HG02763 (cell line): Measurements from ENCODE around the gene RUNX2.

Experiments
- ATAC-seq: cut with Tn5 transposase; IDR thresholded peaks from one replicate; pipeline ENCODE4 v1.9.1; 2021; ENCODE audit warnings: mild to moderate bottlenecking, moderate library complexity; ENCODE audit not compliant: unreplicated experiment

RUNX2 gene

DNA sequence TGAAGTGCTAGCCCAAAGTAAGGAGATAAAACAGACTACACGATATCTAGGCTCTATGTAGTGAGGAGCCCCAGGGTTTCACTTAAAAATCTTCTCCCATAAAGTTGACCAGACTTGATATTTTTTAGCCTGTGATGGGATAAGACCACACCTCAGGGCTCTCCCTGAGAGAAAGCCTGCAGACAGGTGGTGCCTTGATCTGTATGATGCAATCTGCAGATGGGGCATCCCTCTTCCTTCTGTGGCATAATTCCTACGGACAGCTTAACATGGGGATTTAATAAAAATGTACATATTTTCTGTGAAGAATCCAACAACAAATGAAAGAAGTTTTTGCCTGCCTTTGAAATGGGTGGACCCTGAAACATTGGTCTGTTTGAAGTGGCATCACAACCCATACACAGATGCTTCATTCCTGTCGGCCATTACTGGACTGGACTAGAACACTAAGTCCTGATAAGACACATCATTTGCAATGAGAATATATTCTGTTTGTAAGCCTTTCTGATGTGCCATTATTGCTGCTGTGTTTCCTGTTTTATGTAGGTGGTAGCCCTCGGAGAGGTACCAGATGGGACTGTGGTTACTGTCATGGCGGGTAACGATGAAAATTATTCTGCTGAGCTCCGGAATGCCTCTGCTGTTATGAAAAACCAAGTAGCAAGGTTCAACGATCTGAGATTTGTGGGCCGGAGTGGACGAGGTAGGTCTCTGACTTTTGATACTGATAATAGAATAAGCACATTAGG is 103.4 kb downstream of the RUNX2 start:
- no peak for ATAC-seq

DNA sequence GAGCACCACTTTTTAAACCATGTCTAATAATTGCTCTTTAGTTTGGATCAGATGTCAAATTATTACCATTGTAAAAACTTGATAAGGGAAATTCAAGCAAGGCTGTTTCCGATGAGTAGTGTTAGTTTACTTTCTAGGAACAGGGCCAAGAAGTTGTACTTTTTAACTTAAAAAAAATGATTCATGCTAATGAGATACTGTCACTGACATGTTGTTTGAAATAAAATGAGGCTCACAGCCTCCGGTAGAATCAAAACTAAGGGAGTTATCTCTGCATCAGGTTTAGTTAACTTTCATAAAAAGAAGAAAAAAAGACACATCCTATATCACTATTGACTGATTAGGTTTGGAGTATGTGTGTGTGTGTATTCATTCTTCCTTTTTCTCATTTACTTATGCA is 104.8 kb downstream of the RUNX2 start:
- ATAC-seq = no peak

DNA sequence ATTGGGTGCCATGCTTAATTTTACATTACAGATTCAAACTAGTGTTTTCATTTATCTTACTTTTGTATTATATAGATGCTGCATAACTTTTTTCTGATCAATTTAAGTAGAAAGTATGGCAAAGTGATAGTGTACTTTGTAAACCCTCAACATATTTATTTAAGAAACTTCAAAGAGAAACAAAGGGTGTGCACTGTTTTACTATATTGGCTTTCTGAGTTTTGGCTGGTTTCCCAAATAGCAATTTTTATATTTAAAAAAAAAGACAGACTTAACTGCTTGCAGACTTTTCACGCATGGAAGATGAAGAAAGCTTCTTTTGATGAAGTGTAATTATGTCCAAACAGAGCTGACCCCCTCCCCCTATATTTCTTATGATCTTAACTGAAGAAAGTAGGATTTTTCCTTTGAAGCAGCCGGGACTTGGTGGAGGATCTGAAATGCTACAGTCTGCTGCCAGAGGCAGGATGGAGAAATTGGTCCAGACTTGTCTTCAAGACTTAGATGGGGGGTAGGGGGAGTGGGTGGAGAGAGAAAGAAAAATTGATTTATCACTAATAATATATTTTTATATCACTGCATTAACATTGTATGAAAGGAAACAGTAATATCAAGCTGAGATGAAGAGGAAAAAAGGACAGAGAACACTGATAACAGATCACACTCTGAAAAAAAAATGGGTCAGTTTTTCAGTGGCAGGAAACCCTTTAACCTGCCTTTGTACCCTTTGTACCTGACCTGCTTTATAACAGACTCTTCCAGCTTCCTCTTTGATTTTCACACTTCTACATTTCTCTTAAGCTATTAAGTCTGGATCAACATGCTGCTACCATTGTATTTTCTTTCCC is 105.6 kb downstream of the RUNX2 start:
- ATAC-seq = no peak

DNA sequence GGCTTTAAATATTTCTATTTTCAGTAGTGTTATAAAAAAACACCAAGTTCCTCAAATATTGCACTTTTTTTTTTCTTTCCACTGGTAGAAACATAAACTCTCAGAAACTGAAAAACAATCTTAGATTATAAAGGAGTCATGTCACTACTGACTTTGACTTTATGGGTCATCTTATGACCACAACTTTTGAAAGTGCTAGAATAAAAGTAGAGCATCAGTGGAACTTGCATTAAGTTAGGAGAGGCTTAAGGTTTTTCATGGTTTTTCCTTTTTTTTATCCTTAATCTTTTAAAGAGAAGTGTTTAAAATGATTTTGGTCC is 106.2 kb downstream of the RUNX2 start:
- ATAC-seq = no peak

DNA sequence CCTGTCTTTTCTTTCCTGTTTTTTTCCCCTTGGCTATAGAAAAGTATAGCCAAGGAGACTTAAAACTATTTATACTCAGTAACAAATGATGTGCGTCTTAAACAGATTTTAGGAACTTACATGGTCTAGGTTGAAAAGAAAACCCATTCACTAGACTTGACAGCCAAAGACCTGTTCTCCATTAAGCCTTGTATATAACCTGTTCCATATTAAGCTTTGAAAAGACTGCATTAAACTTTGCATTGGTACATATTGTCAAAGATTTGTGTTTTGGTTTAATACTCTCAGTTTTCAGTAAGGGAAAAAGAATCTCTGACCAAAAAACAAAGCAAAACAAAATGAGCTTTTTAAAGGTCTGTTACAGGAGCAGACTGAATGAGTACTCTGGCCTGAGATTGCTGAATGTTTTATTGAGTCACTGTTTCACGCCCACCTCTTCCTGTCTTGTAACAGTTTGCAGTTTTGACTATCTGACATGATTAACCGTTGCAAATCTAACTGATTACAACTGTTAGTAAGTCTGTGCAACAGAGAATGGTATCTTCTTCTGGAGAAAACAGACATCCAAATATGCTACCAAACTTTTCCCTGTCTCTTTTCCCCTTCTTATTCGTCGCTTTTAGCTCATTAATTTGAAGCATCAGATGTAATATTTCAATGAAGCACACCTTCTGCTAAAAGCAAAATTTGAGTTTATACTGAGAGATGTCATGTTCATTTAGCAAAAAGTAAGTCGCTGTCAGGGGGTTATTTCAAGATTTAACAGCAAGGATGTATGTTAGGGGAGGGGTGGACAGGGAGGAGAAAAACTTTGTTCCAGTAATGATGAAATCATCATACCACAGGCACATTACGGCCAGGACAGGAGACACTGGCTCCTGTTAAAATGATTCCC is 108.7 kb downstream of the RUNX2 start:
- no peak for ATAC-seq

DNA sequence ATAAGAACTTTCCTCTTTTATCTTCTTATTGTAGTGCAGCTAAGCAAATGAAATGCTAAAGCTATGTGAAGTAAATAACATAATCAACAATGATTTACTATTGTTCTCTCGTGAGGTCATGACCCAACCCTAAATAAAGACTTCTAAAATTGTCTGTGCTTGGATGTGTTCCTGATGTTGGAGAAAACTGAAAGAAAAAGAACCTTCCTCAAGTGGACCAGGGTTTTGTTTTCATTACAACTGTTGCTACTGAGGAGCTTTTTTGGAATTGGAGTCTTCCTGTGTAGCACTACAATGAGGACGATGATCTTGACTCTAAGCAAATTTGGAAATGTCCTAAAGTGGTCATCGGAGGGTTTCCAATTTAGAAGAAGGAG is 109.3 kb downstream of the RUNX2 start:
- no peak for ATAC-seq

DNA sequence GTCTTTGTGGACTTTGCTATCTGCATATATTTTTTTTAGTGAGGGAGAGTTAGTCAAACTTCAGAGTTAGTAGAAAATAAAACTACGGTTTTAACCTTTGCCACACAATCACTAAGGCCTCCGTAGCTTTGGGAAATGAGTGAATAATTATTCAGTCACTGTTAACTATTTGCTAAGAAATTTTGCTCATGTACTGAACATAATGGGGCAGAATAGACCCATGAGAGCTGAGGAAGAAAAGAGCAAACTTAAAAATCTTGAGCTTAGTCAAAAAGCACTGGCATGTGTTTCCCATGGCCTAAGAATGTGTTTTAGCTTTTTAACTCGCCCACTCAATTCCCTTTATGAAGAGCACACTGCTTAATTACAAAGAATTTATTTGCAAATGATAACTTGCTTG is 110.0 kb downstream of the RUNX2 start:
- ATAC-seq = no peak

DNA sequence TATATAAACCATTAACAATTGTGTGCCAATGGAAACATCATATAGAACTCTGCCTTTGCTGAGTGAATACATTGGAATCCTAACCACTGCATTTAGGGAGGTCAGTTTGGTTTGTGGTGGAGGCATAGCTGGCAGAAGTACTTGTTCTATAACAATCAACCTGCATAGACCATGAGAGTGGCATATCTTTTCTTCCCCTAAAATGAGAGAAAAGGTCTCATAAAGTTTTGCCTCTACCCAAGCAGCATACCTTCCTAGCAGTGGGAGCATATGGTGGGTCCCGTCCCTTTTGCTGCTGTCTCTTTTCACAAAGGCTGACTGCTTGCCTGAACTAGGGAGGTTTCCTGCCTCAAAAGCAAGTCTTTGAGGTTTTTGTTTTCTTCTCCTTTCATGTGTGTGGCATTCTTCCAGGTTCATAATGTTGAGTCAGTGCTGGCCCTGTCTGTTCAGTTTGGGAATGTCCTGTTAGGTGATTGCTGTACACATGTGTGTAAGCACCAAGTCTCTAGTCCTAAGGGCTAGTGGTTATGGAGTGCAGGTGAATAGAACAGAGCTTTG is 110.8 kb downstream of the RUNX2 start:
- ATAC-seq = no peak

DNA sequence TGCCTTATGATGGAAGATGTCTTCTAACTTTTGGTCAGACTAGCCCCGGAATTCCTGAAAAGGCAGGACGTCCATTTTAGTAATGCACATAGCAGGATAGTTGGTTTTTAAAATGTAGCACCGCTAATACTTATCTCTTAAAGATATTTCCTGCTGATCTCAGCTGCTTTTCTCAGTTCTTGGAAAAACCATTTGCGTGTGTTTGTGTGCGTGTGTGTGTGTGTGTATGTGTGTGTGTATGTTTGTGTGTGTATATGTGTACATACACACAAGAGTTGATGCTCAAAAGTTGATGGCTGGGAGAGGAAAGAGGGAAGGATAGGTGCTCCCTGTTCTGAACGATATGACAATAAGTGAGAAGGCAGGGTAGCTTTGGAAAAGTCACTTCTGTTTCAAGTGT is 111.3 kb downstream of the RUNX2 start:
- no peak for ATAC-seq

DNA sequence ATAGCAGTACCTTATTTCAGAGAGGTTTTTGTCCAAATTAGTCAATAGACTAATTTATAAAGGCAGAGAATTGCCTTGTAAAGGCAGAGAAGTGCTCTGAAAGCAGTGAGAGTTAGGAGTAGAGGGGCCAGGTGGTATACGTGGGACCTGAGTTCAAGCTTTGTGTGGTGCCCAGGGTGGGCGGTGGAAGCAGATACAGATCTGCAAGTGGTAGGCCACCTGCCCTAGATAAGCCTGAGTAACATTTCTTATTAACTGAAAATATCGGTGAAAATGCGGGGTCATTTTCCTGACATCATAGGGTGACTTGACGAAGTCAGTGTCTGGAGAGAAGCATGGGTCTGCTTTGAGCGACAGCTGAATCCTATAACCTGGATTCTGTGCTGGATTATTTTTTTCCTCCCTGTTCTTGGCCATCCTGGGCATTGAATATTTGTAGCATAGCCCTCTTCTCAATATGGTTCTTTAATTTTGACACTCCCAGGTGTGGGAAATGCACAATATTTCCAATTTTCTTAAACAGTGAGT is 111.8 kb downstream of the RUNX2 start:
- ATAC-seq = no peak

DNA sequence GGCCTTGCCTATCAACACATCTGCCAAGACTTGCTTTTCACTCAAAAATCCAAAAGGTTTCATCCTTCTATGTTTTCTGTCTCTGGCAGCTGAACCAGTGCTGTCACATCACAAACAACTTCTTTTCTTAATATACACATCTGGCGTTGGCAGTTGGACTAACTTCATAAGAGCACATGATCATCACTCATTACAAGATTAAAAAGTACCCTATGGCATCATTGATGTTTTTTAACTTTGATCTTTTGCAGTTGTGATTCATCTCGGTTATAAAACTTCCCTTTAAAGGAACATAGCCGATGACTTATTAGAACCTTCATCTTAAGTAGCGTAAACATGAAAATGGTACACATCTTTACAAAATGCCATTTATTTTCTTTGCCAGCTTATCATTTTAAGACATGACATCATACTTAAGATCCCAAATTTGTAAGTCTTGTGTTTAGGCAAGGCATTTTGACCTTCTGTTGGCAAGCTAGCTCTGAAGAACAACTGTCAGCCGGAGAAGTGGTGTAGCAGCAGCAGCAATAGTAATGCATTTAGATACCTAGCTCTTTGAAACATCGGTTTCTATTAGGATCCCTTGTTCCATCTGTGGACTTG is 113.8 kb downstream of the RUNX2 start:
- ATAC-seq = no peak

DNA sequence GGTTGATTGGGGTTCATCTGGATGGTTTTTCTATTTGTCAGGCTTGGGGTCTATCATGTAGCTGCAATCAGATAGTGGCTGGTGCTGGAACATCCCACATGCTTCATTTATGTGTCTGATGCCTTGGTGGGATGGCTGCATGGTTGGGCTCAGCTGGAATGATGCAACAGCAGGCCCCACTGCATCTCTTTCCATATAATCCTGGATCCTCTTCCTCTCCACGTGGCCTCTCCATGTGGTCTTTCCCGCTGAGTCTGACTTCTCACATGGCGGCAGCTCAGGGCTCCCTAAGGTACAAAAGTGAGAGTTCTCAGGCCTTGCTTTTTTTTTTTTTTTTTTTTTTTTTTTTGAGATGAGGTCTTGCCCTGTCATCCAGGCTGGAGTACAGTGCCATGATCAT is 114.6 kb downstream of the RUNX2 start:
- no peak for ATAC-seq

DNA sequence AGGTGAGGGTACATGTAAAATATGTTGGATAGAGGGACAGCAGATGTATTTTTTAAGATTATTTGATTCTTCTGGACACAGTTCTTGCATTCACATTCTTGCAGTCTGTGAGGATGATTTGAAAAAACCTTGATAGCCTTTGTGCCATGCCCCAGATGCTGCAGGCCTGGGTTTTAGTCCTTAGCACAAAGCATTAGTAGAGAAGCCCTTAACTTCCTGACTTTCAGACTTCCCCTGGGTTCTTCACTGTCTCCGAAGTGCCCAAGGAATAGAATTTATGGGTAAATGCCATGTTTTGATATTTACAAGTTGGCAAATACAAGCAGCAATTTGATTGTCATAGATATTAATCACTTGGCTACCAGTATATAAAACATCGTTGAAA is 117.2 kb downstream of the RUNX2 start:
- ATAC-seq = no peak

DNA sequence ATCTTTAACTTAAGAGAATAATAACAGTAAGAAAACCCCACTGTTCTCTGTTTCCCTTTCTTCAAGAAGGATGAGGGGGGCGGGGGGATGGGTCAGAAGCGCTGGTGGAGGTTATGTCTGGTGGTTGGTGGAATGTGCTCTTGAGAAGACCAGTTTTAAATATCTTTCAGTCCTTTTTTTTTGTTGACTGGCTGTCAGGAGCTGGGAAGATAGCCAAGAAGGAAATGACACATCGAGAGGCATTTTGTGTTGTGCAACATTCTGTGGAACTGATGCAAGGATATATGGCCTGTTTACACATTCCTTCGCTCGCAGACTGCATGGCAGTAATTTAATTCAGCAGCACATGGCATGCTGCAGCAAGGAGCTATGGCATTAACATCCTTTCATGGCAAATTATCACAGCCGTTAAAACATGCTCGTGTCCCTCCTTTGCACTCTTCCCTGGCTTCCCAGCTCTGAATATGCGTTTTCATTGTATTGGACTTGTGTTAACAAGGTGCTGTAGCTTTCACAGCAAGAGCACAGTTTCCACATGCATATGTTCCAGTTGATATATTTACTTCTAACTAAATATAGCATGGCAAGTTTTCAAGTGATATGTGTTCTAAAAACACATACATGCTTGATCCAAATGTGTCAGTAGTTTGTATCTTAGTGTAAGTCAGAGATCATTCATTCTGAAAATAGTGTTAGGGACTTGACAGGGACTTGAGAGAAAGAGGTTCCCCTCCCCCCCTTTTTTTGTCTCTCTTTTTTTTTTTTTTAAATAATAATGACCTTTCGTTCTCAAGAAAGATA is 117.8 kb downstream of the RUNX2 start:
- ATAC-seq = no peak

DNA sequence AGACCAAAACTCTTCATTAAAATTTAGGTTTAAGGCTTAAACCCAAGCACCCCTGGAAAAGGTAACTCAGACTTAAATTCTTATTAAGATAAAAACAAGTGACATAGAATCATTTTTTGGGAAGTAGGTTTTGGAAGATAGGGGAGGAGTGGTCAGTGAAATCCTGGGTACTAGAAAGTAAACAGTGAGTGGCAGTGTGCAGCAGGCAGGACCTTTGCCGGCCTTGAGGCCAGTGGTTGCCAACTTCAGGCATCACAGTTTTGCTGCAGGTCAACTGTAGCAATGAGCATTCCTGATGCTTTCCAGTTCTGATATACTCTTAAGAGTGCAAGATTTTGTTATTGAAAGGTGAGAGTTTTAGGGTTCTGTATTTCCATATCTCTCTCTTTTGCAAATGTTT is 118.9 kb downstream of the RUNX2 start:
- no peak for ATAC-seq

DNA sequence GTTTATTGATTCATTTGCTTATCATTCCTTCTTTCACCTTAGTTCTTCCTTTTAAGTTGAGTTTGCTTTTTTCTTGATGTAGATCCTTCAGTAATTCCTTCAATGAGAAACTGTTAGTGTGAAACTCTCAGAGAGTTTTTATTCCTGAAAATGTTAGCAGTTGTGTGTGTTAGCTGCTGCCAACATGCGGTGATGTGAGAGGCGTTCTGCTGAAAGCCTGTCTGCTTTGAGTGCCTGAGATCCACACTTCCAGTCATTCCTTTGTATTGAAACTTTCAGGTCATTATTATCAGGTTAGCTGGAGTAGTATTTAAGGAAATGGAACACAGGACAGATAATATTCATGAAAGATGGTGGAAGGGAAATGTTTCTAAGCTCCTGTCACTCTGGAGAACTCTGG is 119.6 kb downstream of the RUNX2 start:
- ATAC-seq = no peak

DNA sequence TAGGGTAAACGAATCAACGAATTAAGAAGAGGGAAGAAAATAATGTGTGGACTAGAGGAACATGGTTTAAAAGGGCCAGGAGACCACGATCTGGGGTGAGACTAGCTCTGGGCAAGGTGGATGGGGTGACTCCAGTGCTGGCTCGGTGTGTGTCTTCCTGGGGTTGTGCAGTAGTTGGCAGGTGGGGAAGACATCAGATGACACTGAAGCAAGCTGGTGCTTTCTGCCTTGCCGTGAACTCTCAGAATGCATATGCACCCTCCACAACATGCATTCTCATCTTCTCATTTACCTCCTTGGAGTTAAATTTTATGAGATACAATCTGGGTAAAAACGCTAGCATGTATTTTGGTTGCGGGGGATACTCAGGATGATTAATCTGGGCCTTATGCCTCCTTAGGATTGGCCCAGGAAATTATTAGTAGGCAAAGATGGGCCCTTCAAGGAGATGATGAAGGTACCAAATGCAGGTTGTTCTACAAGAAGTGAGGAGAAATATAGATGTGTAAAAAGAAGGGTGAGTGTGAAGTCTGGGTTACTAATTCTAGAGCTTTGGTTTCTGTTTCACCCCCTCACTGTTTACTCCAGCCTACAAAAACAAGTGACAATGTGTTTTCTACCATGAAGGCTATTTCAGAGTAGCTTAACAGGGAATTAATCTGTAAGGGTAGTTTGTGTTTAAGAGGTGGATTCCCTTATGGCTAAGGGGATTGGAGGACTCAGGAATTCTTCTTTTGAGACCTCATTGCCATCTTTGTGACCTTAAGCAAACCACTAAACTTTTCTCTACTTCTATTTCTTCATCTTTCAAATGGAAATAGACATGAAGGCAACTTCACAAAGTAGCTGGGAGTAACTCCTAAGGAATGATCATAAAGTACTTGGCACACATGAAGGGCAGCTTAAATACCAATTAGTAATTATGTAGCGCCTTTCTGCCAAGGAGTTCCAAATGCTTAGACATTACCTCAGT is 120.6 kb downstream of the RUNX2 start:
- no peak for ATAC-seq

DNA sequence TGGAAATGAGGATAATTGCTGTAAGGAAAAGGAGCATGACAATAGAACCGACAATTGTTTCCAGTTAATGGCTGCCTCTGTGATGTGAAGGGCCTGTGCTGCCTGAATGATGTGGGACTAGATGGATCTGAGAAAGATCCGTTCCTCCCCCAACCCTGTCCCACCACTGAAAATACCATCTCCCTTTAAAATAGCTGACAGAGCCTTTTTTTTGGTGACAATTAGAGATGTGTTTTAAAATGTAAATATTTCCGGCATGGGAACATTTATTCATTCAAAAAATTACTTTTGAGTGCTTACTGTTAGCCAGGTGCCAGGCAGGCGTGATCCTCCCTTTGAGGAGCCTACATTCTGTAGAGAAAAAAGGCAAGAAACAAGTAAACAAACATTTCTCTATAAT is 122.0 kb downstream of the RUNX2 start:
- ATAC-seq = no peak

DNA sequence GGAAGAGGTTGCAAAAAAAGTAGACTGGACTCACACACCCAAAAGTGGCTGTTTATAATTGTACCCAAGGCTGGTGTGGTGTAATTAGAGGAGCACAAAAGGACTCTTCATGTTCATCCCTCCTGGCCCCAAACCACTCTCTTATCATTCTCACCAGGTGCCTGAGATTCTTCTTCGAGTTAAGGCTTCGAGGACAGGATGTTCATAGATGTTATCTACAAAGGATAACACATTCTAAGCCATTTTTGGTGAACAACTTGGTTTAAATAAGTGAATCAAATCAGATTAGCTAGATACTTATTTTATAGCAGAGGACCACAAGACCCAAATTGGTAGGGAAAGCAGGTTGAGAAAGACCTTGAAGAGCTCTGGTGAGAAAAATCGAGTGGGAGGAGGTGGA is 122.7 kb downstream of the RUNX2 start:
- no peak for ATAC-seq
